Stimulated activated CD4-positive, alpha-beta T cell treated with anti-CD3 and anti-CD28 coated beads, Interleukin-12 subunit alpha, Interleukin-12 subunit beta, amount 100 ng/mL, for 4 hours (primary cell): ENCODE results near the gene OLFM1.

ENCODE experiments used
- DNase-seq: peaks from one replicate; pipeline ENCODE4 v3.0.0-alpha.2; 2020

OLFM1 gene

DNA sequence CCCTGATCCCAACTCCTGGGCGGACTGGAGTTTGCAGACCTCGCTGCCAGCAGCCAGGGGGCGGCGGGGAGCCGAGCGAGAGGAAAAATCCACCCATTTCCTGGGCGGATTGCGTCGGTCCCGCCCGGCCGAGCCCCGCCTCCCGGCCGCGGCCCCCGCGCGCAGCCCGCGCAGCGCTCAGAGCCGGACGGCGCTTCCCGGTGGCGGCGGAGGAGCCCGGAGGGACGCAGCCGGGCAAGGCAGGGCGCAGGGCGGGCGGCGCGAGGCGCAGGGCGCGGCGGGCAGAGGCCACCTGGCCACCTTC is at the start of gene OLFM1:
TSS of gene OLFM1 (plus strand) at position 180 of the 304 bp plus-strand sequence. CDS start 322 bp downstream, outside the sequence.
- no peak for DNase-seq

DNA sequence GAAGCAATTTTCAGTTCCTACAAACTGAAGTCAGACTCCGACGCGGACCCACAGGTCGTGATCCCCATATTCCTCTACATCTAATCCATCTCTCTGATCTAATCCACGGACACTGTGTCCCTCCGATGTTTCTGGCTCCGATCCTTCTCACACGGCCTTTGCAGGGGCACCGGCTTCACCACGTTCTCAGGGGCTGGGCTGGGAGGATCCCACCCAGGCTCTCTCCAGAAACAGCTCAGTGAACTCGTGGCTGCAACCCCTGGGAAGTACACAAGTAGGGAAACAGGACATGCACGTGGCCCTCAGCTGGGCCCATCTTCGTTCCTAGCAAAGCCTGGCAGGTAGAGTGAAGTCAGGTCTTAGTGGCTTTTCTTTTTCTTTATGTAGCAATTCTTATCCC is 49.1 kb upstream of the OLFM1 start:
- no peak for DNase-seq

DNA sequence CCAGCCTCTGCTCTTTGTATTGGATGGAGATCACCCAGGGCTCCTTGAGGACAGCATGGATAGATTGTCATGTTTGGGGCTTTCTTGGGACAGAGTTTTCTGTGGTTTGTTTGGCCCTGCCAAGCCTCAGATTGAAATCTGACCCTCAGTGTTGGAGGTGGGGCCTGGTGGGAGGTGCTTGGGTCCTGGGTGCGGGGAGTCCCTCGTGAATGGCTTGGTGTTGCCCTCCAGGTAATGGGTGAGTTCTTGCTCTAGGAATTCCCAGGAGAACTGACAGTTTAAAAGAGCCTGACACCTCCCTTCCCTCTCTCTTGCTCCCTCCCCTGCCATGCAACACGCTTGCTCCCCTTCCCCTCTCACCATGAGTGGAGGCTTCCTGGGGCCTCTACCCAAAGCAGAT is 48.6 kb upstream of the OLFM1 start:
- no peak for DNase-seq

DNA sequence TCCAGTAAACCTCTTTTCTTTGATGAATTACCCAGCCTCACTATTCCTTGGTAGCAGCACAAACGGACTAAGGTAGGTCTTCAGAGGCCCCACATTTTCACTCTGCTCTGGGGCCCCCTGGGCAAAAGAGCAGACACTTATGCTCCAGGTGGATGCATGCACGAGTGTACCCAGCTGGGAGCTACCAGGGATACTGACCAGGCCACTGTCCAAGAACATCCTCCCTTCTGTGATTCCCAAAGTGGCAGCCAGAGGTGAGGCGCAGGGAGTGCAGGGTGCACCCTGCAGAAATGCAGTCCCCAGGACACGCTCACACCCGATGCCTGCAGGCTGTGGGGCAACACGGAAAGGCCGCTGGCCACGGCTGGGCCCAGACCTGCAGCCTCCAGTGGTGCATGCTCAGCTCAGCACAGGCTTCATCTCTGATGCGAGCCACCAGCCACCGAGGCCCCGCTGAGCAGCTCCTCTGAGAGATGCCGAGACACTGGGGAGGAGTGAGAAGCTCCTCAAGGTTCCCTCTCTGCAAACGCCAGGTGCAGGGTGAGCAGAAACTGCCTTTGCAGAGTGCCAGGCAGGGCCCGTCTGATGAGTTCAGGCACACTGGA is 48.1 kb upstream of the OLFM1 start:
- no peak for DNase-seq

DNA sequence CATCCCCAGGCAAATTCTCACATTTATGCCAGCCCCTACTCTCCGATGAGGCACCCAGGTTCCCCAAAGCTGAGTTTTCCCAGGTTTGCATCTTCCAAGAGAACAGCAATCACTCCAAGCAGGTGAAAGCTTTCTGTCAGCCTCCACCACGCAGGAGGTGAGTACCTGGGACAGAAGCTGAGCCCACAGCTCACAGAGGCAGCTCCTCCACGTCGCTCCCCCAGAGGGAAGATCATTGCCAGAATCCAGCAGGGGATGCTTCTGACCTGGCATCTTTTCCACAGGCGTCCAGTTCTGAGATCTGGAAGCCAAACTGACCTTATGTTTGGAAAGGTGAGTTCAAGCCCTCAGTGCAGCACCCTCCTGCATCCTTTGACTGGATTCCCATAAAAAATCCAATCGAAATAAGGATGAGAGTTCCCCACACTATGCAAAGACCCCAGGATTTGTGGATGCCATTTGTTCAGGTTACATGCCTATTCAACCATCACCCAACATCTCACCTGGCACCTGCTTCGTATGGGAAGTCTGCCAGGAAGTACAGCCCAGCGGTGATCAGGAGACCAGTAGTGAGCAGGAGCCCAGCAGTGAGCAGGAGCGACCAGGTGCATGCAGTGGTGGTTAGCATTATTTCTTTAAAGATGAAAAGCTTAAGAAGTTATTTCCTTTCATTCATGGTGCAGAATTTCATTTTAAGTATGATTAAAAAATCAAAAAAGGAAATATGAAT is 47.4 kb upstream of the OLFM1 start:
- DNase-seq, result no peak

DNA sequence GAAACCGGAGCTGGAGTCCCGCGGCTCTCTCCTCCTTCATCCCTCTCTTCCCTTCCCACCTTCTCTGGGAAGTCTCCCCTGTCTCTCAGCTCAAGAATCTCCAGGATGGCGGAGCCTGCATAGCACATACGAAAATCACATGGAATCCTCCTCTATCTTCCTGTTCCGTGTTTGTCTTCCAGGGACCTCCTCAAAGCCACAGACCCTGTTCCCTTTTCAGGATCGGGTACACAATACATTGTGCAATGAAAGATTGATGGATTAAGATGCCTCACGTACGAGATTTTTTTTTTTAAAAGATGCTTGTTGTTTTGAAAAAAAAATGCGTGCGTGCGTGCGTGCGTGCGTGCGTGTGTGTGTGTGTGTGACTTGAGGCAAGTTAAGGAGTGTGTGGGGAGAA is 46.6 kb upstream of the OLFM1 start:
- no peak for DNase-seq

DNA sequence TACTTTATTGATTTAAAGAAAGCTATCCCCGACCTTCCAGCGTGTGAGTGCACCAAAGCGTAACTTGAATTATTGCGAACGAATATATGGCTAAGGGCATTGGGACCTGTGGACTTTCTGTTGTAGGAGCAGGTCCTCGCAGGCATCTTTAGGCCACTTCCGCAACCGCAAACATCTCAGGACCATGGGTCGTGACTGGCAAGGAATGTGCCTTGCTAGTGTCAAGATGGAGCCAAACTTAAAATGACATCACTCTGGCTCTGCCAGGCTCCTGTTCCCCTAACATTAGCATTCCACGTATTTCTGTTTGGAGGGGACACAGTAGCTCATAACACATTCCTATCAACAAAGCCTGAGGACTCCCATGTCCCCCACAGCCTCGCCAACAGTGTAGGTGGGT is 44.1 kb upstream of the OLFM1 start:
- no peak for DNase-seq

DNA sequence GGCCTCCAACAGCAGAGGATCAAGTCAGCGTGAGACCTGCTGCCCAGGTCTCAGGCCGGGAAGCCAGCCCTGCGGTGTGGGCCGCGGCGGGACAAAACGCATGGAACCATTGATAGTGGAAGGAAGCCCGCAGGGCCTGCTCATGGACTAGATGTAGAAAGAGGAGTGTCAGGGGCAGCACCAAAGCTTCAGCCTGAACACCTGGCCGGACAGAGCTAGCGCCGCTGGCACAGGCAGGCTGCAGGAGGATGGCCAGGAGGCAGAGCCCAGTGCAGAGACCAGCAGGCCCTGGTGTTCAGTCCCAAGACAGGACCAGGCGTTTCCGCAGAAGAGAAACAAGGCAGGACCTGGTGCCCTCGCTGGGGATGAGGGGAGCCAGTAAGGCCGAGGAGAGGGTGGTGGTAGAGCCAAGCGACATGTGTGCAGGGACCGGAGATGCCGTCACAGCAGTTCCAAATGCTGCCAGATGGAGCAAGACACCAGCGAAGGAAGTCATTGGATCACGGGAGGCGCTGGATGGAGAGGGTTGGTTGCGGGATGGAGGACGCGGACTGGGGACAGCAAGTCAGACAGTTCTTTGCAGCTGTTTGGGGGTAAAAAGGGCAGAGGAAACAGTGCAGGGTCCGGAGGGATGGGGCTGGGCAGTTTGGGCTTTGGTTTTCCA is 42.1 kb upstream of the OLFM1 start:
- no peak for DNase-seq

DNA sequence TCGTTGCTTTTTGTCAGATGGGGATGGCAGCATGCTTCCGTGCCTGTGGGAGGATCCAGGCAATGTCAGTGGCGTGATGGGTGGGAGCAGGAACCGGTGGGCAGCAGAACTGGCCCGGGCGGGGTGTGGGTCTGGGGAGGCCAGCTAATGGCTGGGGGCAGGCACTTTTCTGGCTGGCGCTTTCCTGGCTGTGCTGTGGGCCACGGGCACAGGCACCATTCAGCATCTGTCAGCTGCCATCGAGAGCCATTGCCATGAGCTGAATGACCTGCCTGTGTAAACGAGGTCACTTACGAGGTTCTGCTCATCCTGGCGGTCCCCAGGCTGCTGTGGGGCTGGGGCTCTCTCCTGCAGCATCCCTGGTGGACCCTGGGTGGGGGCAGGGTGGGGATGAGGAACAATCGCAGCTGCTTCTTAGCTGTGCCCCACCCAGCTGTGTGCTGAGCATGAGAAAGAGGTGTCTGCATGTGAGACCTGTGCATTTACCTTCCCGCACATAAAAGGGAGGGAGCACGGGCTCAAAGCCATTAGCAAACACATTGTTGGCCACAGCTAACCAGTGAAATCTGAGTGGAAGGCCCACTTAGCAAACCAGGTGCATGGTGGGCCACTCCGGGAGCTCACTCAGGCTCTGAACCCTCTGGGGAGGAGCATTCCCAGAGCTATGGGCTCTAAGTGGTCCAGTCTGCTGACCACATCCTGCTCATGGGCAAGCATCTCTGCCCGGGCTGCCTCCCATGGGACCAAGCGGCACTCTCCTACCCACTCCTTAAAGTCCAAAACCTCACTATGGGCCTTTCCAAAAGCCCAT is 41.3 kb upstream of the OLFM1 start:
- DNase-seq, result no peak

DNA sequence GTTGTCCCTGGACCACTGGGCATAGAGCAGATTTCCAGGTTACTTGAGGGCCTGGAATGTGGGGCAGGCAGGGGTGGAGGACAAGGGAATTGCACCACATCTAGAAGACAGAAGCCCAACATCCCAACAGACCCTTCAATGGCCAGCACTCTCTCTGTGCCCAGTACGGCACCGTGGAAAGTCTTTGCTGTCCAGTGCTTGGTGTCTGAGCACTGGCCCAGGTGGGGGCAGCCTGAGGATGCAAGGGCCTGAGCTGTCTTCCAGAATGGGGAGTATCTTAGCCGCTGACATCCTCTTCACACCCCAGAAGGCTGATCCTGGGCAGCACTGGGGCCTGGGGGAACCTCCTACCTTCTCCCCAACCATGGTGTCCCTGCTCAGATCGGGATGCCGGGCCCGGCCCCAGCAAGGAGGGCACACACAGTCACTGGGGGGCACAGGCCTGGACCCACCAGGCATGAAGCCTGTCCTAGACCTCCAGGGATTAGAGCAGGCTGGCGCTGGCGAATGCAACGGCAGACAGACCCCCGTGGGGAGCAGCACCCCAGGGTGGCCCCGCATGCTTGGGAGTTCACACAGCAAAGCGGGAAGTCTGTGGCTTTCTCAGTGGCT is 40.6 kb upstream of the OLFM1 start:
- no peak for DNase-seq

DNA sequence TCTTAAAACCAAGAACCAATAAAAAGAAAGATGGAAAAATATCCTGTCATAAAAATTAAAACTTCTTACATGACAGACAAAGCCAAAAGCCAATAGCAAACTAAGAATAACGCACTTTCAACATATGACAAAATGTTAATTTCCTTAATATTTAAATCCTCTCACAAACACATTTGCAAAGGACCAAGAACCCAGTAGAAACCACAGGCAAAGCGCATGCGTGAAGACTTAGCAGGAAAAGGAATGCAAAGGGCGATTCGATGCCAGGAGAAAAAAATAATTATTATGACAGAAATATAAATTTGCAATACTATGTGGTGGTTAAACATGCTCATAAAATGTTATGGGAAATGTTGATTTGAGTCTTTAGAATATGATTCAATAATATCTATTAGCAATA is 39.9 kb upstream of the OLFM1 start:
- DNase-seq, result no peak

DNA sequence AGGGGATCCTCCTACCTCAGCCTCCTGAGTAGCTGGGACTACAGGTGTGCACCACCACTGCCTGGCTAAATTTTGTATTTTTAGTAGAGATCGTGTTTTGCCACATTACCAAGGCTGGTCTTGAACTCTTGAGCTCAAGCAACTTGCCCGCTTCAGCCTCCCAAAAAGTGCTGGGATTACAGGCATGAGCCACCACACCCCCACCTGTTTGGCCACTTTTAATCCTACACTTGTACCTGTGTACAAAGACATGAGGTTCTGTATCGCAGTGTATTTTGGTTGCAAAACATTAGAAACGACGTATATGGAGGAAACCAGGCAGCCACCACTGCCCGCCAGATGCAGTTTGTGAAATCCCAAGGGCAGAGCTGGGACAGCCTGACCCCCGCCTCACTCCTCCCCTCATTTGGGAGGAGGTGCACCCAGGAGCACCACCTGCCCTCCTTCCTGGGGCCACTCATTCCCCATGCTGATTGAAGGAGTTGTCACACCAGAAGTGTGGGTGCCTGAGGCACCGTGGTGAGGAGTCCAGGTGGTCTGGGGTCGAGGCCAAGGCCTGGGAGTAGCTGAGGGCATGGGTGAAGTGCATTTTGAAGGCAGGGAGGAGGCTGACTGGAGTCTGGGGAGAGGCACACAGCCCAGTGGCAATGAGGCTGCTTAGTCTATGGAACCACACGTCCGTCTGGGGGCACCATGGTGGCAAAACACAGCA is 39.3 kb upstream of the OLFM1 start:
- DNase-seq, result no peak

DNA sequence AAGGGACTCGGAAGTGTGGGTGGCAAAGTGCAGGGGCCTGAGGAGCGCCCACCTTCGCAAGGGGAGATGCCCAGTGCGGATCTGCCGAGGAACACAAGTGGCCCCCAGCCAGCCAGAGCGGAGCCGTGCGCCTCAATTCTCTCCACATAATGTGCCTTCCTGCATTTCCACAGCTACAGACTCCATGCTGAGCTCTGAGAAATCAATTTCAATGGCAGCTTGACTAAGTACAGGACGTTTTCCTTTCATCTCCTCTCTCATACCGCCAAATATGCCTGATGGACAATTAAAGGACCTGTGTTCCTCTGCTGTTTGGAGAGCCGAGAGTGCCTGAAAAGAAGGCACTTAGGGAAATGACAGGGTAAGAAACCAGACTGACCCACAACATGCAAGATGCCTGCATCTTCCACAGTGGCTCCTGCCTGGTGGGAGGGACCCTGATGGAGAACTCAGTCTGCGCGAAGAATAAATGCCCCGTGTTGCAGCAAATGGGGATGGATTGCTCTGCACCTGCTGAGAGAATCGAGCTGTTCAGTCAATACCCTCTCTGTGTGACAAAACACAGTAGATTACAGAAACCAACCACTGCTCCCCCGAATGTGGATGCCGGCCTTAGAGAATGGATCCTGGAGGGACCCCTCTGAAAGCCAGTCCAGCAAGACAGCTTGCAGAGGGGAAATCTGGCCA is 38.6 kb upstream of the OLFM1 start:
- no peak for DNase-seq

DNA sequence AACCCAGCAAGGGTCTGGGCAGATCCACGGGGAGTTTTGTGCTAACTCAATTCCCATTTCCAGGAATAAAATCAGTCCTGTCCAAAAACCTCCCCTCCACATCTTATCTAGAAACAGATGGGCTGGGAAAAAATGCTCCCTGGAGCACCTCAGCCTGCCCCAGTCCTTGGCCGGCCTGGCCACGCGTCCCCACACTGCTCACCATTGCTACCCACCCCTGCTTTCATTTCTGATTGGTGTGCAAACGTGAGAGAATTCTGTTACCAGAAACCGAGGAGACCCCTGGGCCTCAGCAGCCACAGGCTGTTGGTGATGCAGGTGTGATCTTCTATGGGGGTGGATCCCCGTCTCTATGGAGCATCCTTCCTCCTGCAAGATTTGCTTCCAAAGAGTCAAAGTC is 38.0 kb upstream of the OLFM1 start:
- DNase-seq, result no peak

DNA sequence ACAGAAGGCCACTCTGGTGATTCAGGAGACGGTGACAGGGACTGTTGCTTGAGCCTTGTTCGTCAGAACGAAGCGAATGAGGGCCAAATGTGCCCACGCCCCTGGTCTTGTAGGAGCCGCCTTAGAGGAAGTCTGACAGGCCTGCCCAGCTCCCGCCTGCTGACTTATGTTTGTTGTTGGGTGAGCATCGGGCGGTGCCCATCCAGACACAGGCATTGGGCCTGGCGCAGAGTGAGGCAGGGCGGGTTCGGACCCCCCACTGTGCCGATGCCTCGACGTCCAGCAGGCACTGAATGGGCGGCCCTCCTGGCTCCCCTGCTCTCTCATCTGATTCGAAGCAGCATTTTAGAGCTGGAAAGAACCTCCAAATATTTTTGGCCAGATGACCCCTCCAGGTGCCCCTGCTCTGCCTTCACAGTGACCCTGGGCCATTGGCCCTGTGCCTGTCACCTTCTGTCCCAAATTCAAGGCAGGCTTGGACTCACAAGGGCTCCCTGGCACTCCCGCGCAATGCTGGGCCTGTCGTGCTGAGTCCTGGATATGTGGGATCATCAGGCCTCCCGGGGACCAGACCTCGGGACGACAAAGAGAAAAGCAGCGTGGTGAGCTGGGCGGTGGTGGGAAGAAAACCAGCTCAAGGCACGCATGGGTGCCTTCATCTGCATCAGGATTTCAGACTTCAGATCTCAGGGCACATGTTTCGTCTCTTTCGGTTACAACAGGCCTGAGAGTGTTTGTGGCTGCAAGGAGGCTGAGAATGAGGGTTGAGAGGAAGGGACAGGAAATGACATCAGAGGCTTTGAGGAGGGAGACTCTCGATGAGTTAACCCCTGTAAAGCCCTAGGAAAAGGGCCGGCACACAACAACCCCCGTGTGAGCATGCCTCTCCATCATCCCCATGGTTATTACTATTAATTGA is 37.1 kb upstream of the OLFM1 start:
- no peak for DNase-seq

DNA sequence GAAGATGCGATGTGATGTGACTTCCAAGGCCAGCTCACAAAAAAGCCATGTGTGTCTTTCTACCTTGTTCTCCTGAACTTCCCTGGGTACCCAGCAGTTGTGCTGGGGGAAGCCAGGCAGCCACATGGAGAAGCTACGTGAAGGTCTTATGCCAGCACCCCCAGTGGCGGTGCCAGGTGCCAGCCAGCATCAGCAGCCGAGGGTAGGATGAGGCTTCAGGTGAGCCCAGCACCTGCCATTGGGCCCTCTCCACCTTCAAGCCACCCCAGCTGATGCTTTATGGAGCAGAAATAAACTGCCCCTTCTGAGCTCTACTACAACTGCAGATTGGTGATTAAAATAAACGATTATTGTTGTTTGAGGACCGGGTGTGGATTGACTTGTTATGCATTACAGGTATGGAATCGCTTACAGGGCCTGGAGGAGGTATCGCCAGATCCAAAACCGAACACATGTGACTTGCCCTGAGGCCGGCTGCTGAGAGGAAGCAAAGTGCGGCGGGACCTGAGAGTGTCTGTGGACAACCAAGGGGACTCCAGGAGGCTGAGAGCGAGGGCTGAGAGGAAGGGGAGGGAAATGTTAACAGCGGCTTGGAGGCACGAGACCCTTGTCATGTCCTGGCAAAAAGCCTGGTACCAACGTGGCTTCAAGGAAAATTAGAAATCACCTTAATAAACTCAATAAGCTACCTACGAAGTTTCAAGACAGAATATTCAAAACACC is 36.0 kb upstream of the OLFM1 start:
- DNase-seq, result no peak

DNA sequence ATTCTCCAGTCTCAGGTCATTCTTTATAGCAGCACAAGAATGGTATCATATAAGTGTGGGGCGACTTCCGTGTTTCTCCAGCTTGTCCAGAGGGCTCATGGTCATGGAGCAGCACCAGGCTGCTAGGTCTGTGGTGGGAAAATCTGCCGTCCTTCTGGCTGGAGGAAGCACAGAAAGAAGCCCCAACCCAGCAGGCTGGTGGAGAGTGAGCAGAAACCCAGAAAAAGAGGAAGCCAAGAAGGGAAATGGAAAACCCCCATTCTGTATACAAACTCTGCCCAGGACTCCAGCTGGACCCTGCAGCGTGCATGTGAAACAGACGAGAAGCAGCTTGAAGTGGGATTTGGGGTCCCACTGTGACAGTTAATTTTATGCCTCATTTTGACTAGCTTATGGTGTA is 34.3 kb upstream of the OLFM1 start:
- no peak for DNase-seq

DNA sequence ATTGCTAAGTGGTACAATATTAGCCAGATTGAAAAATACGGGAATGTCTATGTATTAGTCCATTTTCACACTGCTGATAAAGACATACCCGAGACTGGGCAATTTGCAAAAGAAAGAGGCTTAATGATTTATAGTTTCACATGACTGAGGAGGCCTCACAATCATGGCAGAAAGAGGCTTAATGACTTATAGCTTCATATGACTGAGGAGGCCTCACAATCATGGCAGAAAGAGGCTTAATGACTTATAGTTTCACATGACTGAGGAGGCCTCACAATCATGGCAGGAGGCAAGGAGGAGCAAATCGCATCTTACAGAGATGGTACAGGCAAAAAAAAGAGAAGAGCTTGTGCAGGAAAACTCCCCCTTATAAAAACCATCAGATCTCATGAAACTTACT is 32.3 kb upstream of the OLFM1 start:
- DNase-seq, result no peak

DNA sequence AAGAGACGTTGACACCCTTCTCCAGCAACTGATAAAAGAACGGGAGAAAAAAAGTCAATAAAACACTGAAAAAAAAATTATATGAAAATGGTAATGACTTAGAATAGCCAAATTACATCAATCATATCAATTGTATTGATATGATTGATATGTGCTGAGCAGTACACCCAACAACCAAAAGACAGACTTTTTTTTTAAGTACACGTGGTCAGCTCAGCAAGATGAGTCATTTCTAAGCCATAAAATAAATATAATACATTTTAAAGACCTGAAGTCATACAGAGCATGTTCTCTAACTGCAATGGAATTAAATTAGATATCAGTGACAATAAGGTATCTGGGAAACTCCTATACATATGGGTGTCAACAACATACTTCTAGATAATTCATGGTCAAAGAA is 30.9 kb upstream of the OLFM1 start:
- DNase-seq, result no peak

DNA sequence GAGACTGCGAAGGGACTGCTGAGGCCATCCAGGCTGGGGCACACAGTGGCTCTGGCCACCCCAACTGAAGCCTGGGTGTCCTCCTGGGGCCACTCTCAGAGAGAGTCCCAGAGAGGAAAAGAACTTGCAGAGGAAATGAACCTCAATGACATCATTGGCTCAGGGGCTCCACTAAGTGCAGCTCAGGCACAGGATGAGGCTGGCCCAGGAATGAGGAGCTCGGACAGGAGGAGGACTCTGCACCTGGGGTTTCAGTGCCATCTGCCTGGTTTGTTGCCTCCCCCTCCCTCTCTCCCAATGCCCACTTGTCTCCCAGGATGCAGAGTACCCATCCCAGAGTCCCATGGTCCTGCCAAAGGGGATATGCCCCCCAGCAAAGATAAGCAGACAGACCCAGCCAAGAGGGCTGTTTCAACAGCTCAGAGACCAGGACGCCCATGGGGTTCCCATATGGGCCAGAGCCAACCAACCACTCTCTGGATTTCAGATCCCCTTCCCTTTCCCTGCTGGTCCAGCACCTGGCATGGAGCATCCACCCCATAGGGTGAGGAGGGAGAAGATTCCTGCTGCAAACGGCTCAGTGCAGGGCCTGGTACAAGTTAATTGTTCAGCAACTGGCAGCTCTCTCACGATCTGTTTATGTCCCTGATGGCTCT is 26.9 kb upstream of the OLFM1 start:
- no peak for DNase-seq
